GM21515 (cell line): Measurements from ENCODE around the gene SLC5A10.
"Not testable (repeated sequence)": the region's sequence is repeated elsewhere in the genome, so short reads cannot be mapped to it uniquely, and the experiment has no call there.

Experiments used
- ATAC-seq: cut with Tn5 transposase; IDR thresholded peaks from one replicate; pipeline ENCODE4 v1.9.1; 2021; ENCODE audit not compliant: unreplicated experiment

SLC5A10 gene

DNA sequence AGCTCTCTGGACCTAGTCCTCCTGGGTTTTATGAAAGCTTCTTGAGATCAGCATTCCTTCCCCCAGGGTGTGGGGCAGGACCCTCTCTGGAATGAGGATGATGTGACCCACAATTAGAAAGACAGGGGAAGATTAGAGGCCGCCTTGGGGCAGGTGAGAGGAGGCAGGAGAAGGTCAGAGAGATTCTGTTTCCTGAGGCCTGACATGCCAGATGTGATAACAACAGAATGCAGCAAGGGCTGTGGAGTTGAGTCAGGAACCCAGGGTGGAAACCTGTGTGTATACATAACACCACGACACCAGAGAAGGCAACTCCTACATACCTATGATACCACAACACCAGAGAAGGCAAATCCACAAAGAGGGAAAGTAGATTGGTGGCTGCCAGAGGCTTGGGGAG is 5.4 kb upstream of the SLC5A10 start:
- no peak for ATAC-seq

DNA sequence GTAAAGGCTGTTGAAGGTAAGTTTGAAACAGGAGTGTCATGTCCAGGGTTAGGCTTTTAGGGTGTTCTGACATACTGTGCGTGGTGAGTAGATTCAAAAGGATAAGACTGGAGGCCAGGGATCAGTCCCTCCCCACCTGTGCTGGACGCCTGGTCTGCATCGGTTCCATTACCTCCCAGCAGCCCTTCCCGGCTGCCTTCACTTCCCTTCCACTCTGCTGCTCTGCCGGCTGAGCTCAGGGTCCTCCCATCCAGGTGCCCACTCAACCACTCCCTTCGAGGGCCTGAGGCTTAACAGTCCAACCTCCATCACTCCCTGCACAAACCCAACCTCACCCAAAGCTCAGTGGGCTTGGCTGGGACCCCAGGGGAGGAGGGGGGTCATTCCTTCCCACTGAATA is 4.1 kb upstream of the SLC5A10 start:
- no peak for ATAC-seq

DNA sequence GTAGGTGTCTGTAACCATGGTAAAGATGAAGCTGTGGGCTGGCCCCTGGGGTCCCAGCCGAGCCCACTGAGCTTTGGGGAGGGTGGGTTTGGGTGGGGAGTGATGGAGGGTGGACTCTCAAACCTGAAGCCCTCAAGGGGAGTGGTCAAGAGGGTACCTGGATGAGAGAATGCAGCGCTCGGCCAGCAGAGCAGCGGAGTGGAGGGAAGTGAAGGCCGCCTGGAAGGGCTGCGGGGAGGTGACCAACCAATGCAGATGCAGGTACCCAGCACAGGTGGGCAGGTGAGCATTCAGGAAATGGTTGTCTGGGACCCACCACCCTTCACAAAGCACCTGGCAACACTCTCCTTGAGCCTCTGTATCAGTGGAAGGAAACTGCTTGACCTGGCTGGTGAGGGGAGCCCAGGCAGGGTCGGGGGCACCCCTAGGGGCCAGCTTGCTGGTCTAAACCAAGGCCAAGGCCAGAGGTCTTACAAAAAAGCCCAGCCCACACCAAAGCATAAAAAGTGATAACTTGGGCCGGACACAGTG is 3.4 kb upstream of the SLC5A10 start:
- no peak for ATAC-seq

DNA sequence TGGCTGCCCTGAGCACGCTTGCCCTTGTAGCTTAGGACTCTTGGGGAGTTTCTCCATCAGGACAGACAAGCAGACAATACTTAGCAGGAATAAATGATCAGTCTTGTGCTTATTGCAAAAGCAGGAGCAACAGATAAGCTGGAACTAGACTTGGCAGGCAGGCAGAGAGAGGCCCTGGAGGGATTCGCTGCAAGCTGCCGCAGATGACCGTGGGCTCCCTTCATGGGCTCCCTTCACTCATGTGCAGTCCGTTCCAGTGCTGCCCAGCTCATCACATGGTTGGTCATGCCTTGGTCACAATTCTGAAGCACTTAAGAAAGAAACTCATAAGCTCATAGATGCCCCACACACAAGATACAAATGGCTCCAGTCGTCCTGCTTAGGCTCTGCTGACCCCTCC is 2.4 kb upstream of the SLC5A10 start:
- ATAC-seq: no peak

DNA sequence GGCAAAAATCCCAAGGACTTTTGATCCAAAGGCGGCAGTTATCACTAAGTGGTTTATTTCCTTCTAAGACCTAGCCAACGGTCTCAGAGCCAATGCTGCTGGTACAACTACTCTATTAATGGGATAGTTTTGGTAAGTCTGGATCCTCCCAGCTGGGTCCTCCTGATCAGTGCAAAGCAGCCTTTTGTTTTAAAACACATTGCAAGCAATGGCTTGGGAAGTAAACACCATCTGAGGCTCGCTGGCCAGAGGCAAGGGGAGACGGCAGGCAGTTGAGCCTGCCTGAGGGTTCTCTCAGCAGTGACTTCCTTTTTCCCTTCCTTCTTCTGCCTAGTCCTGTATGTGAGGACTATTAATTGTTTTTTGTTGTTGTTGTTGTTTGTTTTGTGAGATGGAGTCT is 1.6 kb upstream of the SLC5A10 start:
- ATAC-seq: no peak

DNA sequence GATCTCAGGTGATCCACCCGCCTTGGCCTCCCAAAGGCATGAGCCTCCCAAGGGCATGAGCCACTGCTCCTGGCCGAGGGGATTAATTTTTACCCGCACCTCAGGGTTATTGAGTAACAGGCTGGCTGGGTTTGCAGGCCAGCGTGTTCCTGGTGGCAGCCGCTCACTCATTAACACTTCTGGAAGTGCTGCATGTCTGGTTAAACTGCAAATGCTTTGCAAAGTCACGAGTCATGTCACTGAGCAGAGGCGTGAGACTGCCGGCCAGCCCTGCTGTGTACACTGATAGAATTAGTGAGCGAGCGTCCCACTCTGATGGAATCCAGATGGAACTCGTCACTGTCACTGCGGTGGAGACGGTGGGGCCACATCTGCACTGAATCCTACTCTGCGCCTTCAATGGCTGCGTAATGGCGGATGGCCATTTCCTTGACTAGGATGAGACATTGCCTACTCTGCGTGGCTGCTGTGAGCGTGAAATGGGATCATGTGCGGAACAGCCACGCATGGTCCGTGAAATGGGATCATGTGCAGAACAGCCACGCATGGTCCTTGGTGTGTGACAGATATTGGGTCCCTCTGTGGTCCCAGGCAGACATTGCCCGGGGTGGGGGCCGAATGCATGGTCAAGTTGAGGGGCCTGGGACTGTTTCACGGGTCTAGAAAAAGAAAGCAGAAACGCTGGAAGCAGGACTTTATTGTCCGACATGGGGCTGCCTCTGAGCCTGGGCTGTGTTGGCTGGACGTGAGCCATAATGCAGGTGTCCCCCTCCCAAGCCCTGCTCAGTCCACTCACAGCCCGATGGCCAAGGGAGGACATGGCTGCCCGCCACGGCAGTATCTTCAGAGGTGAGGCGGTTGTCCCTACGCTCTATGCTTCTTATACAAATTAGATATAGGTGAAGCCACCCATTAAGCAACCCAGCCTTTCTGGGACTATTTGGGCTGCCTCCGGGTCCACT is 740 bp upstream of the SLC5A10 start:
- no peak for ATAC-seq

DNA sequence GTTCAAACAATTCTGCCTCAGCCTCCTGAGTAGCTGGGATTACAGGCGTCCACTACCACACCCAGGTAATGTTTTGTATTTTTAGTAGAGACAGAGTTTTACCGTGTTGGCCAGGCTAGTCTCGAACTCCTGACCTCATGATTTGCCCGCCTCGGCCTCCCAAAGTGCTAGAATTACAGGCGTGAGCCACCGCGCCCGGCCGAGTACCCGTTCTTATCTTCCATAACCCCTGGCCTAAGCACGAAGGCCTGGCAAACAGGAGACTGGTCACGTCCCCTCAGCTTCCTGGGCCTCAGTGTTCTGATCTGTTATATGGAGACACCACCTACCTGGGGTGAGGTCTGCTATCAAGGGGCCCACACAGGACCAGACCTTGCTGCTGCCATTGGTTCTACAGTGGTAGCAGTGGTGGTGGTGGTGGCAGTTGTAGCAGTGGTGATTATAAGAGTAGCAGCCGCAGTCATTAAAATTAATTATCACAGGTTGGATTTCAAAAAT is 1.3 kb downstream of the SLC5A10 start:
- no peak for ATAC-seq

DNA sequence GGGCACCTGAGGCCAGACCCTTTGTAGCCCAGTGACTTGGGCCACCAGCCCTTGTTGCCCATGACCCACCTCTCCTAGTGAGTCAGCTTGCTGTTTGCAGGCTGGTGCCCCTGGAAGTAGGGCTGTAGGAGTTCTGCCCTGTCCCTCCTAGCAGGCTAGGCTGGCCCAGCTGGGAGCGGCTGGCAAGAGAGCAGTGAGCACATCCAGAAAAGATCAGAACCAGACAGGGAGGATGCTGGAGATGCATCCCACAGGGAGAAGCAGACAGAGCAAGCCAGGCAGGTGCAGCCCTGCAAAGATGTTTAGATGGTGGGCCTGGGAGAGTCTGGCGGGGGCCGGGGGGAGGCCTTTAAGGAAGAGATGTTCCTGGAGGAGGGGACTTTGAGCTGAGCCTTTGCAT is 2.4 kb downstream of the SLC5A10 start:
- no peak for ATAC-seq

DNA sequence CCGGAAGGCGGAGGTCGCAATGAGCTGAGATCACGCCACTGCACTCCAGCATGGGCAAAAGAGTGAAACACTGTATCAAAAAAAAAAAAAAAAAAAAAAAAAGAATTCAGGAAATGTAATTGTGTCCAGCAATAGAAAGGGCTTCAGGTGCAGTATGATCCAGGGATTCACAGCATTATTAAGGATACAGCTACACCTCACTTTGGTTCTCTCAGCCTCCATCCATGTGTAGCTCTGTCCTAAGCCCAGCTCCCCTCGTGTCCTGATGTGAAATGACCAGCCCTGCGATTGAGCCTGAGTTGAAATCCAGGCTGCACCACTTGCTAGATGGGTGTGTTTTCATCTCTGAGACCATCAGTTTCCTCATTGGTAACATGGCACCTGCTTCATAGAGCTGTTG is 3.0 kb downstream of the SLC5A10 start:
- no peak for ATAC-seq

DNA sequence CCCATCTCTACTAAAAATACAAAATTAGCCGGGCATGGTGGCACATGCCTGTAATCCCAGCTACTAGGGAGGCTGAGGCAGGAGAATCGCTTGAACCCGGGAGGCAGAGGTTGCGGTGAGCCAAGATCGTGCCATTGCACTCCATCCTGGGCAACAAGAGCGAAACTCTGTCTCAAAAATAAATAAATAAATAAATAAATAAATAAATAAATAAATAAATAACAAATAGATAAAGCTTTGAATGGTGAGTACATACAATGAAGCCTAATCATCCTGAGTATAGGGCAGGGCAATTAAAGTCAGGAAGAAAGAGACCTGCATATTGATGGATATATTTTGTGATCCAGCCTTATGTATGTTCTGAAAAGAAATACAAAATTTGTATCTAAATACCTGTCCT is 4.1 kb downstream of the SLC5A10 start:
- ATAC-seq: not testable (repeated sequence)

DNA sequence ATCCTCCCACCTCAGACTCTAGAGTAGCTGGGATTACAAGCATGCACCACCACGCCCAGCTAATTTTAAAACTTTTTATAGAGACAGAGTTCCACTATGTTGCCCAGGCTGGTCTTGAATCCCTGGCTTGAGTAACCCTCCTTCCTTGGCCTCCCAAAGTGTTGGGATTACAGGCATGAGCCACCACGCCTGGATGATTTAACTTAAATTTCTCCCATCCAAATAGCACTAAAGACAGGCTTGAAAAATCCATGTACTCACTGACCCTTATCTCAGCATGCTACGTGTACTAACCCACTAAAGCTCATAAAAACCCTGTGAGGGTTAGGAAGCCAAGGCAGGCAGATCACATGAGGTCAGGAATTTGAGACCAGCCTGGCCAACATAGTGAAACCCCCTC is 4.6 kb downstream of the SLC5A10 start:
- no peak for ATAC-seq

DNA sequence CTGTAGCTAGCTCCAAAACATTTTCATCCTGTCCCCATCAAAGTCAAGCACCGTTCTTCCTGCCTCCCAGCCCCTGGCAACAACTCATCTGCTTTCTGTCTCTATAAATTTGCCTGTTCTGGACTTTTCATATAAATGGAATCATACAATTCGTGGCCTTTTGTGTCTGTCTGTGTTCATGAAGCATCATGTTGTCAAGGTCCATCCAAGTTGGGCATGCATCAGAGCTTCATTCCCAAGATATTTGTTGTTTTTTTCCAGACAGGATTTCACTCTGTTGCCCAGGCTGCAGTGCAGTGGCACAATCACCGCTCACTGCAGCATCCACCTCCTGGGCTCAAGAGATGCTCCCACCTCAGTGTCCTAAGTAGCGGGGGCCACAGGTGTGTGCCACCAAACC is 5.9 kb downstream of the SLC5A10 start:
- no peak for ATAC-seq

DNA sequence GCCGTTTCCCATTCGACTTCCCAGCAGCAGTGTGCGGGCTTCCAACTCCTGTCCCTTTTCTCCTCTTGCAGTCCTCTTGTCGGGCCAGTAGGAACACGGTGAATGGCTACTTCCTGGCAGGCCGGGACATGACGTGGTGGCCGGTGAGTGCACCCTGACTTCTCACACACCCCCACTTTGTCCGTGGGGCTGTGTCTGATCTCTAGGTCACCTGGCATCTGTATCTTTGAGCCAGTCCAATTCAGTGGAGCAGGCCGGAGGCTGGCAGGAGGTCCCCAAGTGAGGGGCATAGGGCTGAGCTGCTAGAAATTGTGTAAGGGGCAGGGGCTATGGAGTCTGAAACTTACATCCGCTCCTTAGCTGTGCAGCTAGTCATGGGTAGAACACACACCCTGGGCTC is 6.6 kb downstream of the SLC5A10 start:
- no peak for ATAC-seq

DNA sequence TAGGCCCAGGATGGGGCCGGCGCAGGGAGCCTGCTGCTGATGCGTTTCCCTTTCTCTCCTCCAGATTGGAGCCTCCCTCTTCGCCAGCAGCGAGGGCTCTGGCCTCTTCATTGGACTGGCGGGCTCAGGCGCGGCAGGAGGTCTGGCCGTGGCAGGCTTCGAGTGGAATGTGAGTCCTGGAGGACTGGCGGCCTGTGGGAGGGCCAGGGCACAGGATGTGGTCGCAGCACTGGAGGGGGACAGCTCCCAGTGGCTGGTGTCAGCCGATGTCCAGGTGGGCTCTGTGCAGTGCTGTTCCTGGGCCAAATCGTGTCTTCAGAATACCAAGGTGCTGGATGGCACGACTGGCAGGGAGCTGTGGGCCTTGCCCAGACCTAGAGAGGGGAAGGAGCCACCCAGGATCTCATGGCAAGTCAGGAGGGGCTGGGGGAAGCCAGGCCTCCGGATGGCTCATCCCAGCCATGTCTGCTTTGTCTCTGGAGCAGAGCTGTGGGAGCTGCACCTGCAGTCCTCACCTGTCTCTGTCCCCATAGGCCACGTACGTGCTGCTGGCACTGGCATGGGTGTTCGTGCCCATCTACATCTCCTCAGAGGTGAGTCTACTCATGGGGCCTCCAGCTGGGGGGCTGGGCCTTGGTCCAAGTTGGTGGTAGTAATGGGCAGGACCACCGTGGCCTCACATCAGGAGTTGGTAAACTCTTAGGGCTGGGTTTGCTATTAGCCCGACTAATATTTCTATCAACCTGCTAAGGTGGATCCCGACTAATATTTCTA is 7.3 kb downstream of the SLC5A10 start:
- ATAC-seq: no peak

DNA sequence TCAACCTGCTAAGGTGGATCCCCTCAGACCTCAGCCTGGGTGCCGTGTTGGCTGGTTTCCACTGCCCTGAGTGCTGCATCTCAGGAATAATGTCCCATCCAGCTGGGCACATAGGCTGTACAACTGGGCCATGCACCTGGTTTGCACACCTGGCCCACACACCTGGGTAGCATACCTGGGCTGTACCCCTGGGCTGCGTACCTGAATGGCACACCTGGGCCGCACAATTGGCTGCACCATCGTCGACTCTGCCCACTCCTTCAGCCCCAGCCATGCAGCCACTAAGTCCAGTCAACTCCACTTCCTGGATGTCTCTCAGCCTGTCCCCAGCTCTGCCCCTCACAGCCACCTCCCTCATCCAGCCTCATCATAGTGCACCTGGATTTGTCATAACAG is 7.9 kb downstream of the SLC5A10 start:
- ATAC-seq: no peak

DNA sequence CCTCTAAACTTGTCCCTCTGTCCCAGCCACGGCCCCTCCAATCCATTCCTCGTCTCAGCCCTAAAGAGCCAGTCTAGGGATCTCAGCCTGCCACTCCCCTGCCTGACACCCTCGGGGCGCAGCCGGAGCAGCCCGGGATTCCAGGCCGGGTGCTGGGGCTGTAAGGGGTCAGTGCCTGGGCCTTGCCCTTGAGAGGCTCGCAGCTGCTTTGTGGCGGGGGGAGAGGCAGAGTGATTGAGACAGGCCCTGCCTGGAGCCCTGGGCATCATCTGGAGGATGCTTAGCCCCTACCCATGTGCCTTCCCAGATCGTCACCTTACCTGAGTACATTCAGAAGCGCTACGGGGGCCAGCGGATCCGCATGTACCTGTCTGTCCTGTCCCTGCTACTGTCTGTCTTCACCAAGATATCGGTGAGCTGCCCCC is 8.3 kb downstream of the SLC5A10 start:
- no peak for ATAC-seq

DNA sequence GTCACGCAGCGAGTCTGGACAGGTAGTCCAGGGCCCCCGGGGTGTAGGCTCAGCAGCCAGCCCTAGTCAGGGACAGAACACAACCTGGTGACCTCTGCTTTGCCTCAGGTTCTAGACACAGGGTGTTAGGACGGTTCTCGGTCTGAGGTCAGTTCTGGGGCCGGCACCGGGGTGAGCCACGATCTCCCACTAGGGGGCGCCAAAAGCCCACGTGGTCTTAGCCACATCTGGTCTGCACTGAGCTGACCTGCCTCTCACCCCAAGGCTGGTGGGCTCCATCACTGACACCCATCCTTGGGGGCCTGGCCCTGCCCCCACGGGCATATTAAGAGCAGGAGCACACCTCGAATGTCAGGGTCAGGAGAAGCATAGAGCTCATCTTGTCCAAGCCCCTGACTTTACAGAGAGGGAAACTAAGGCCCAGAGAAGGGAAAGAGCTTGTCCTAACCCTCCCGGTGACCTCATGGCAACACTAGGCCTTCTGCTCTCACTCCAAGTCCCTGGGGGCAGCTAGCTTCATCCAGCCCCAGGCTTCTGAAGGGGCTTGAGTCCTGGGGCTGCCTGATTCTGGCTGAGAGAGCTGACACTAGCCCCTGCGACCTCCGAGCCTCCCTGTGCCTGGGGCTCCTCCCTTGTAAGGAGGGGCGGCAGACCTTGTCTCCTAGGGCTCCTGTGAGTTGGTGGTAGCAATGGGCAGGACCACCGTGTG is 9.0 kb downstream of the SLC5A10 start:
- ATAC-seq: peak; percentile 68

DNA sequence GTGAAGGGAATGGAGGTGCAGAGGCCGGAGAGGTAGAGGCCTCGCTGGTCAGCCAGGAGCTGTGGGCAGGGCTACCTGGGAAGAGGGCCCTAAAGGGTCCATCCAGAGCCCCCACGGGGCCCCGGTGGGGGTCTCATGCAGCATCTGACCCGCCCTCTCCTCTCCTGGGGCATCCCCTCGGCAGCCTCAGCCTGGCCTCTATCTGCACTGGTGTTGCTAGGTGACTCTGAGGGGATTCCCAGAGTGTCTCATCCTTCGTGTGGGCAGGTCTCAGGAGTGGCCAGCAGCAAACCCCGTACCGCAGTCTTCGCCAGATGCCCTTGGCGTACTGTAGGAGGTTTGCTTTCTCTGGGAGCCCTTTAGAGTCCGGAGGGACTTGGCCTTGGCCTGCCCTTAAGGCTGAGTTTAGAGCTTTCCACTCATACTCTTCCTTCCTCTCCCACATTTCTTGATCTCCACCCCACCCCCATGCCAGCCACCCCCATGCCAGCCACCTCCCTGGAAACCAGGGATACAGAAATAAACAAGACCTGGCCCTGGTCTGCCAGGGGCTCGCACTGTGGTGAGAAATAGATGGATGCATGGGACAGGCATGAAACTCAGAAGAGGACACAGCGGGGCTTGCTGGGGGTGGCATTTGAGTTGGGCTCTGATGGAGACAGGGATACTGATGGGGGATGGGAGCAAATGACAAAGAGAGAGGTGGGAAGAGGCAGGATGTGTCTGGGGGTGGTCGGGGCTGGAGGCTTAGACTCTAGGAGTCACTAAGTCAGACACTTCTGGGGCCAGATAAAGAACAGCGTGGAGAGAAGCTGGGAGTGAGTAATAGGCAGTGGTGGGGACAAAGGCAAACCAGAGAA is 9.9 kb downstream of the SLC5A10 start:
- no peak for ATAC-seq

DNA sequence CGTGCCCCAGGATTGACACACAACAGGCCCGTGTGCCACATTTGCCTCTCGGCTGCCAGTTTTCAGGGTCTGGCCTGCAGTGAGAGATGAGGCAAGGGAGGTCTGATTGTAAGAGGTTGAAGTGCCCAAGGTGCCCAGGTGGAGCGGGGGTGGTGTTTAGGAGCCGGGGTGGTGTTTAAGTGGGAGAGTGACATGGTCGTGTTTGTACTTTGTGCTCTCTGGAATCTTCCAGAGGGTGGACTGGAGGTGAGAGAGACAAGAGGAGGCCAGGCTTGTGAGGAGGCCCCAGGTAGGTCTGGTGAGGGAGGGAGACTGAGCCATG is 10.5 kb downstream of the SLC5A10 start:
- no peak for ATAC-seq
